Smooth muscle cell (in vitro differentiated cells): ENCODE measurements around the gene C1QTNF1. TPM values are rescaled to one million over a fixed set of nuclear protein-coding genes. Genes with fewer than 3 reads are reported as not detected.
"Not testable (repeated sequence)": the region's sequence is repeated elsewhere in the genome, so short reads cannot be mapped to it uniquely, and the experiment has no call there.

Experiments used
- DNase-seq: peaks from one replicate; lab custom pipeline; 2025; ENCODE audit not compliant: unreplicated experiment; lab: John Stamatoyannopoulos, UW
- H2AFZ ChIP-seq: fragments of 200-600 bp; sonication (generic); 2 replicates; pipeline ENCODE4 v1.6.0; 2016; ENCODE audit warnings: antibody characterized with exemption, low read depth, mild to moderate bottlenecking
- H3F3A ChIP-seq: fragments of 200-600 bp; sonication (generic); 2 replicates; pipeline ENCODE4 v1.6.0; 2017; ENCODE audit warnings: antibody characterized with exemption, low read depth
- H3K27ac ChIP-seq: fragments of 200-600 bp; sonication (generic); 2 replicates; pipeline ENCODE4 v1.5.1; 2016; ENCODE audit warnings: low read depth, mild to moderate bottlenecking
- H3K27me3 ChIP-seq: fragments of 200-600 bp; sonication (generic); 2 replicates; pipeline ENCODE4 v1.6.1; 2016; ENCODE audit warnings: low read depth, mild to moderate bottlenecking
- H3K36me3 ChIP-seq: fragments of 200-600 bp; sonication (generic); 2 replicates; pipeline ENCODE4 v1.5.1; 2016; ENCODE audit warnings: low read depth
- H3K4me1 ChIP-seq: fragments of 200-600 bp; sonication (generic); 2 replicates; pipeline ENCODE4 v1.5.1; 2016; ENCODE audit warnings: low read depth
- H3K4me2 ChIP-seq: fragments of 200-600 bp; sonication (generic); 2 replicates; pipeline ENCODE4 v1.6.0; 2016; ENCODE audit warnings: mild to moderate bottlenecking
- H3K4me3 ChIP-seq: fragments of 200-600 bp; sonication (generic); 2 replicates; pipeline ENCODE4 v1.5.1; 2016; ENCODE audit warnings: mild to moderate bottlenecking
- H3K79me2 ChIP-seq: fragments of 200-600 bp; sonication (generic); 2 replicates; pipeline ENCODE4 v1.6.0; 2016; ENCODE audit warnings: low read depth, mild to moderate bottlenecking
- H3K9ac ChIP-seq: fragments of 200-600 bp; sonication (generic); 2 replicates; pipeline ENCODE4 v1.6.0; 2016; ENCODE audit warnings: low read depth
- H3K9me3 ChIP-seq: fragments of 200-600 bp; sonication (generic); replicated peaks from 2 replicates; pipeline ENCODE4 v1.5.1; 2016; ENCODE audit warnings: low read depth
- H4K20me1 ChIP-seq: fragments of 200-600 bp; sonication (generic); 2 replicates; pipeline ENCODE4 v1.6.0; 2016; ENCODE audit warnings: low read depth
- CTCF ChIP-seq: fragments of 200-600 bp; sonication (generic); IDR thresholded peaks from 2 replicates; pipeline ENCODE4 v1.5.1; 2017; ENCODE audit warnings: borderline replicate concordance, mild to moderate bottlenecking, antibody characterized with exemption; ENCODE audit not compliant: insufficient read depth, poor library complexity, severe bottlenecking
- WGBS: methylation state at CpG from one replicate; pipeline ENCODE4 v1.1.7; 2016; ENCODE audit warnings: low lambda C conversion rate; 5-methylcytosine and 5-hydroxymethylcytosine counted together
- polyA plus RNA-seq: library from polyadenylated mRNA; unstranded; fragments of >200 nt; fragmentation: Nextera tagmentation; extraction: Ambion mirVana; gene quantifications from 2 replicates; pipeline ENCODE4 v1.2.1, GENCODE V29; 2016
- total RNA-seq: library from RNA; depleted of rRNA; stranded (reverse); fragments of >200 nt; gene quantifications from 2 replicates; pipeline ENCODE4 v1.2.3, GENCODE V29; 2014

C1QTNF1 gene
- total and polyA plus RNA-seq, 2 experiments from 2014 or later, result 5.7 to 9.4 TPM

GRCh38 chr17:79073016-79073705, 49.2 kb downstream of the C1QTNF1 start:
- Histone ChIP-seq H3K36me3 (no peaks in the 10 kb centered on the region), H3F3A (no peaks in the 10 kb centered on the region), H2AFZ (no peak overlapping the region), H4K20me1 (no peaks in the 10 kb centered on the region), H3K9ac (no peak overlapping the region), H3K4me1 (peaks cover 6% of the 10 kb centered on the region), H3K4me3 (no peak overlapping the region), H3K27me3 (no peaks in the 10 kb centered on the region), H3K9me3 (no peaks in the 10 kb centered on the region), H3K4me2 (no peak overlapping the region), H3K27ac (no peak overlapping the region), H3K79me2 (no peaks in the 10 kb centered on the region)
- no peak for DNase-seq
- no peak for TF ChIP-seq CTCF
- 91% methylated on average over 8 of the region's 8 CpGs for WGBS

GRCh38 chr17:79073706-79074088, 49.7 kb downstream of the C1QTNF1 start:
- no peak for DNase-seq
- Histone ChIP-seq H2AFZ (no peak overlapping the region), H3K9ac (no peak overlapping the region), H3K4me2 (no peak overlapping the region), H3F3A (no peaks in the 10 kb centered on the region), H3K27ac (no peak overlapping the region), H3K79me2 (no peaks in the 10 kb centered on the region), H3K9me3 (no peaks in the 10 kb centered on the region), H4K20me1 (no peaks in the 10 kb centered on the region), H3K27me3 (no peaks in the 10 kb centered on the region), H3K4me3 (no peak overlapping the region), H3K36me3 (no peaks in the 10 kb centered on the region), H3K4me1 (peaks cover 6% of the 10 kb centered on the region)
- 91% methylated on average over 6 of the region's 6 CpGs for WGBS
- TF ChIP-seq CTCF, result no peak

GRCh38 chr17:79074121-79074648, 50.2 kb downstream of the C1QTNF1 start:
- H3K27me3 ChIP-seq, H4K20me1 ChIP-seq, DNase-seq, H3K79me2 ChIP-seq, H3K27ac ChIP-seq, H3K9ac ChIP-seq, H3F3A ChIP-seq, H3K9me3 ChIP-seq, H3K4me1 ChIP-seq, H3K36me3 ChIP-seq: not testable (repeated sequence)
- peak overlapping the region; percentile 52 for H3K4me2 ChIP-seq
- peak overlapping the region; percentile 65 for H3K4me3 ChIP-seq
- 69% methylated on average over 22 of the region's 22 CpGs for WGBS
- peak overlapping the region; percentile 48 for H2AFZ ChIP-seq

- Histone ChIP-seq H3K27me3 (no peaks in the 10 kb centered on the region), H3K4me1 (peaks cover 6% of the 10 kb centered on the region), H3K4me3 (peak within 1 kb of the TSS; percentile 65), H3K36me3 (no peaks in the 10 kb centered on the region), H4K20me1 (no peaks in the 10 kb centered on the region), H2AFZ (peak within 1 kb of the TSS; percentile 48), H3K27ac (peak within 1 kb of the TSS; percentile 10), H3K9me3 (no peaks in the 10 kb centered on the region), H3K79me2 (no peaks in the 10 kb centered on the region), H3K4me2 (peak within 1 kb of the TSS; percentile 89), H3F3A (no peaks in the 10 kb centered on the region), H3K9ac (peak within 1 kb of the TSS; percentile 61)
- 1% methylated on average over 48 of the region's 106 CpGs for WGBS
- DNase-seq, result peak; percentile 93
- no peak for TF ChIP-seq CTCF
Measured at GRCh38 chr17:79074649-79075445, 50.9 kb downstream of the C1QTNF1 start, which contains the start of gene ENGASE. TSS of gene ENGASE (plus strand) at chr17:79074824. CDS start at chr17:79074945, 121 bp downstream.
